Duodenal mucosa (tissue), 2 donors: ENCODE measurements around the gene SPIN1.

Experiments used
- H3K27ac ChIP-seq: one replicate; pipeline ENCODE4 v1.7.0; 2013; ENCODE audit warnings: low read depth, low read length
- H3K27me3 ChIP-seq, 2 donors: one replicate each; pipeline ENCODE4 v1.7.0; 2013; ENCODE audit warnings: low read length in 2 of 2, control low read depth in 1 of 2; ENCODE audit not compliant: insufficient read depth in 2 of 2, control insufficient read depth in 1 of 2
- H3K36me3 ChIP-seq, 2 donors: one replicate each; pipeline ENCODE4 v1.7.0; 2013; ENCODE audit warnings: low read length in 2 of 2, control low read depth in 1 of 2; ENCODE audit not compliant: insufficient read depth in 2 of 2, control insufficient read depth in 1 of 2
- H3K4me1 ChIP-seq, 2 donors: one replicate each; pipeline ENCODE4 v1.7.0; 2013; ENCODE audit warnings: low read length in 2 of 2, control low read depth in 1 of 2; ENCODE audit not compliant: insufficient read depth in 2 of 2, control insufficient read depth in 1 of 2
- H3K4me3 ChIP-seq, 2 donors: one replicate each; pipeline ENCODE4 v1.7.0; 2013; ENCODE audit warnings: low read length in 2 of 2, low read depth in 1 of 2
- H3K9ac ChIP-seq, 2 donors: one replicate each; pipeline ENCODE4 v1.7.0; 2013; ENCODE audit warnings: low read length in 2 of 2, low read depth in 1 of 2
- H3K9me3 ChIP-seq, 2 donors: one replicate each; pipeline ENCODE4 v1.7.0; 2013; ENCODE audit warnings: low read length in 2 of 2, control low read depth in 1 of 2; ENCODE audit not compliant: control insufficient read depth in 1 of 2

The SPIN1 gene

GRCh38 chr9:88426651-88427050, 38.4 kb downstream of the SPIN1 start:
- Histone ChIP-seq H3K9me3 (no peaks in the 10 kb centered on the region), H3K4me1 (no peaks in the 10 kb centered on the region), H3K36me3 (peaks cover 0 to 15% of the 10 kb centered on the region in 2 donors), H3K9ac (no peak overlapping the region), H3K4me3 (no peak overlapping the region), H3K27ac (no peak overlapping the region), H3K27me3 (no peaks in the 10 kb centered on the region)

DNA sequence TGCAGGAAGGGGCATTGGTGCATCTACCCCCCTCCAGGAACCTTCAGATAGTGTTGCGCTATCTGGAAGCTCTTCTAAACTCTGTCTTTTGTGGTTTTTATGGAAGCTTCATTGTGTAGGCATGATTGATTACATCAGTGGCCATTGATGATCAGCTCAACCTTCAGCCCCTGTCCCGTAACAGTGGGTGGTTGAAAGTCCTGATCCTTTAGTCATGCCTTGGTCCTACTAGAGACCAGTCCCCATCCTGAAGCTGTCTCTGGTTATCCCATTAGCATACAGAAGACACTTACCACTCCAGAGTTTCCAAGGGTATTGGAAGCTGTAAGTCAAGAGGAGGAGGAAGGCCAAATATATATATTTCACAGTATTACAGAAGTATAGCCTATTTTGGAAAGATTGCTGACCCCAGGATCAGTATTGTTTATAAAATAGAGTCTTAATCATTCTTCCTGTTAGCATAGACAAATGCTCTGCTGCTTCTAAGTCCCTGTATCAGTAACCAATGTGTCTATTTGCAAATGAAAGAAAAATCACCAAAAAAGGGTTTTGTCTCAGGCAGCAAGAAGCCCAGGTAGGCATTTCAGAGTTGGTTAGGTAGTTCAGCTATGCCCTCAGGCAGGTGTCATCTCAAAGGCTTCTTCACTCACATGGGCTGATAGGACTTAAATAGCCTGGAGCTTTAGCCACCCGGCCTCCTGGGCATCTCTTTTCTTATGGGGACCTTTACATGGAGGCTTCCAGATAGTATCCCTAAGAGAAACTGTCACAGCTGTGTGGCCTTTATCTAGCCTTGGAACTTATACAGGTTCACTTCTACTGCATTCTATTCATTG, 41.6 kb downstream of the SPIN1 start:
- no peak overlapping the region for H3K4me3 ChIP-seq
- H3K27me3 ChIP-seq: no peaks in the 10 kb centered on the region
- H3K9ac ChIP-seq: no peak overlapping the region
- H3K9me3 ChIP-seq: no peaks in the 10 kb centered on the region
- H3K27ac ChIP-seq: no peak overlapping the region
- peaks cover 2 to 27% of the 10 kb centered on the region in 2 donors for H3K36me3 ChIP-seq
- no peaks in the 10 kb centered on the region for H3K4me1 ChIP-seq

GRCh38 chr9:88433583-88434255, 45.5 kb downstream of the SPIN1 start:
- Histone ChIP-seq H3K27me3 (no peaks in the 10 kb centered on the region), H3K36me3 (peaks cover 2 to 29% of the 10 kb centered on the region in 2 donors), H3K27ac (no peak overlapping the region)

GRCh38 chr9:88435336-88435735, 47.1 kb downstream of the SPIN1 start:
- Histone ChIP-seq H3K4me3 (no peak overlapping the region), H3K27me3 (no peaks in the 10 kb centered on the region), H3K36me3 (peaks cover 2 to 17% of the 10 kb centered on the region in 2 donors), H3K9me3 (no peaks in the 10 kb centered on the region), H3K4me1 (peaks cover 11 to 13% of the 10 kb centered on the region in 2 donors), H3K27ac (no peak overlapping the region), H3K9ac (no peak overlapping the region)

More at GRCh38 chr9:88433583-88434255, 45.5 kb downstream of the SPIN1 start:
- H3K9ac ChIP-seq: no peak overlapping the region
- H3K9me3 ChIP-seq: no peaks in the 10 kb centered on the region
- peaks cover 11 to 13% of the 10 kb centered on the region in 2 donors for H3K4me1 ChIP-seq
- no peak overlapping the region for H3K4me3 ChIP-seq

DNA sequence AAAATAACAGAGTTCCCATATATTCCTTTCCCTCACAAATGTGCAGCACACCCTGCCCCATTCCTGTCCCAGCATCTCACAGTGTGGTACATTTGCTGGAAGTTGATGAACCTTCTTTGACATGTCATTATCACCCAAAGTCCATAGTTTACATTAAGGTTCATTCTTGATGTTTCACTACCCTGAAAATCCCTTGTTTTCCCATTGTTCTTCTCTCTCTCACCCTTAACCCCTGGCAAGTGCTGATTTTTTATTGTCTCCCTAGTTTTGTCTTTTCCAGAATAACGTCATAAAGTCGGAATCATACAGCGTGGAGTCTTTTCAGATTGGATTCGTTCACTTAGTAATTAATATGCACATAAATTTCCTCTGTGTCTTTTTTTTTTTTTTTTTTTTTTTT, 48.1 kb downstream of the SPIN1 start:
- H3K4me3 ChIP-seq: no peak overlapping the region
- no peaks in the 10 kb centered on the region for H3K9me3 ChIP-seq
- peaks cover 2 to 21% of the 10 kb centered on the region in 2 donors for H3K36me3 ChIP-seq
- peaks cover 11 to 13% of the 10 kb centered on the region in 2 donors for H3K4me1 ChIP-seq
- no peak overlapping the region for H3K9ac ChIP-seq
- no peak overlapping the region for H3K27ac ChIP-seq
- H3K27me3 ChIP-seq: no peaks in the 10 kb centered on the region

DNA sequence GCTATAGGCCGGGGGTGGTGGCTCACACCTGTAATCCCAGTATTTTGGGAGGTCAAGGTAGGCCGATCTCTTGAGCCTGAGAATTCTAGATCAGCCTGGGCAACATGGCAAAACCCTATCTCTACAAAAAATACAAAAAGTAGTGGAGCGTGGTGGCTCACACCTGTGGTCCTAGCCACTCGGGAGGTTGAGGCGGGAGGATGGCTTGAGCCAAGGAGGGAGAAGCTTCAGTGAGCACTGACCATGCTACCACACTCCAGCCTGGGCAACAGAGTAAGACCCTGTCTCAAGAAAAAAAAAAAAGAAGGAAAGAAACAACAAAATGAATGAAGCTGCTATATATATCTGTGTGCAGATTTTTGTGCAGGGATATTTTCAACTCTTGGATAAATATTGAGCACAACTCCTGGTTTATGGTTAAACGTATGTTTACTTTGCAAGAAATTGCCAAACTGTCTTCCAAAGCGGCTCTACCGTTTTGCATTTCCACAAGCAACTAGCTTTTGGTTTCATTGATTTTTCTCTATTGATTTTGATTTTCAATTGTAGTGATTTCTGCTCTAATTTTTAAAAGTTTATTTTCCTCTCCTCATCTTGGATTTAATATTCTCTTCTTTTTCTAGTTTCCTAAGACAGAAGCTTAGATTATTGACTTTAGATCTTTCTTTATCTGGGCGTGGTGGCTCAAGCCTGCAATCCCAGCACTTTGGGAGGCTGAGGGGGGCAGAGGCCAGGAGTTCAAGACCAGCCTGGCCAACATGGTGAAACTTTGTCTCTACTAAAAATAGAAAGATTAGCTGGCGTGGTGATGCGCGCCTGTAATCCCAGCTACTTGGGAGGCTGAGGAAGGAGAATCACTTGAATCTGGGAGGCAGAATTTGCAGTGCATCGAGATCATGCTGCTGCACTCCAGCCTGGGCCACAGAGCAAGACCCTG, 49.2 kb downstream of the SPIN1 start:
- peaks cover 2 to 21% of the 10 kb centered on the region in 2 donors for H3K36me3 ChIP-seq
- H3K27ac ChIP-seq: no peak overlapping the region
- H3K9ac ChIP-seq: no peak overlapping the region
- no peak overlapping the region for H3K4me3 ChIP-seq
- H3K27me3 ChIP-seq: no peaks in the 10 kb centered on the region
- H3K4me1 ChIP-seq: peaks cover 11 to 13% of the 10 kb centered on the region in 2 donors
- H3K9me3 ChIP-seq: no peaks in the 10 kb centered on the region

DNA sequence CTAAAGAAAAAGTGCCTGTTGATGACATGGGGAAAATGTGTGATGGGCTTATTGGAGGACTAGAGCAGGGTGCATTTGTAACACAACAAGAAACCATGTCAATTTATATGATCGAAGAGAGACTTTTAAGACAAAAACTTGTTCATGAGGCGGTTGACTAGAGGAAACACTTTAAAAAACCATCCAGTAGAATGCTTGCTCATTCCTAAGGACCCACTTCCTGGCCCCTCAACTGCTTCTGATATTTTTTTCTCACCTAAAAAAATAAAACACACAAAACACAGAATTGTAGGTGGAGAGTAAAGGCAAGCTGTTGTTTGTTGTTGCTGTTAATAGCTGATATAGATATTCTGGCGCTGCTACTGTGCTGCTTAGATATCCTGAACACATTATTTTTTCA, 50.6 kb downstream of the SPIN1 start:
- no peaks in the 10 kb centered on the region for H3K9me3 ChIP-seq

GRCh38 chr9:88441301-88442007, 53.2 kb downstream of the SPIN1 start:
- no peak overlapping the region for H3K4me3 ChIP-seq
- H3K9me3 ChIP-seq: no peaks in the 10 kb centered on the region
- no peaks in the 10 kb centered on the region for H3K27me3 ChIP-seq
- H3K27ac ChIP-seq: no peak overlapping the region
- H3K4me1 ChIP-seq: peaks cover 0 to under 1% of the 10 kb centered on the region in 2 donors
- H3K9ac ChIP-seq: no peak overlapping the region
- peaks cover 0 to 4% of the 10 kb centered on the region in 2 donors for H3K36me3 ChIP-seq

More for the DNA sequence above, 50.6 kb downstream of the SPIN1 start:
- Histone ChIP-seq H3K36me3 (peaks cover 0 to 12% of the 10 kb centered on the region in 2 donors), H3K27me3 (no peaks in the 10 kb centered on the region), H3K4me3 (no peak overlapping the region), H3K9ac (no peak overlapping the region), H3K27ac (no peak overlapping the region), H3K4me1 (peaks cover 11 to 13% of the 10 kb centered on the region in 2 donors)

GRCh38 chr9:88443480-88444113, 55.4 kb downstream of the SPIN1 start:
- no peaks in the 10 kb centered on the region for H3K9me3 ChIP-seq
- no peaks in the 10 kb centered on the region for H3K4me1 ChIP-seq
- H3K36me3 ChIP-seq: peaks cover 0 to 9% of the 10 kb centered on the region in 2 donors
- no peak overlapping the region for H3K4me3 ChIP-seq
- H3K27me3 ChIP-seq: no peaks in the 10 kb centered on the region
- no peak overlapping the region for H3K27ac ChIP-seq
- no peak overlapping the region for H3K9ac ChIP-seq
